Breast epithelium (tissue), 4 donors: ENCODE measurements around the gene ARHGEF10L. TPM values are rescaled to one million over a fixed set of nuclear protein-coding genes. Genes with fewer than 3 reads are reported as not detected.

ENCODE experiments used
- DNase-seq, 2 donors: peaks; one replicate each; pipeline ENCODE4 v3.0.0-alpha.2; 2019; ENCODE audit warnings: low spot score in 2 of 2
- H3K27ac ChIP-seq, 2 donors: fragments of 200-600 bp; sonication (generic) in 1 of 2; one replicate each; pipeline ENCODE4 v1.5.1; 2016 to 2019; ENCODE audit warnings: mild to moderate bottlenecking in 1 of 2
- H3K27me3 ChIP-seq, 2 donors: fragments of 200-600 bp; sonication (generic) in 1 of 2; one replicate each; pipeline versions ENCODE4 v1.5.1 to v1.6.0; 2017 to 2019; ENCODE audit warnings: control low read depth in 1 of 2, mild to moderate bottlenecking in 1 of 2
- H3K36me3 ChIP-seq: fragments of 200-600 bp; one replicate; pipeline ENCODE4 v1.5.1; 2019
- H3K4me1 ChIP-seq, 2 donors: fragments of 200-600 bp; sonication (generic); one replicate each; pipeline ENCODE4 v1.5.1; 2016 to 2019; ENCODE audit warnings: control low read depth in 1 of 2
- H3K4me3 ChIP-seq, 3 donors: fragments of 200-600 bp; sonication (generic); 1 replicate in 2 of 3; 2 replicates in 1 of 3; pipeline ENCODE4 v1.5.1; 2016 to 2019; ENCODE audit warnings: mild to moderate bottlenecking in 3 of 3, moderate library complexity in 2 of 3
- H3K9me3 ChIP-seq, 2 donors: fragments of 200-600 bp; sonication (generic) in 1 of 2; one replicate each; pipeline ENCODE4 v1.5.1; 2016 to 2019; ENCODE audit warnings: control low read depth in 1 of 2
- CTCF ChIP-seq, 3 donors: fragments of 450-650 bp; IDR thresholded peaks; one replicate each; pipeline ENCODE4 v1.5.1; 2016 to 2017; ENCODE audit warnings: antibody characterized with exemption in 3 of 3, mild to moderate bottlenecking in 3 of 3, moderate library complexity in 3 of 3
- POLR2A ChIP-seq: fragments of 450-650 bp; IDR thresholded peaks from one replicate; pipeline ENCODE4 v1.6.1; 2016; ENCODE audit warnings: antibody characterized with exemption, mild to moderate bottlenecking, moderate library complexity
- POLR2AphosphoS5 ChIP-seq, 3 donors: sonication (generic); formaldehyde crosslinking; IDR thresholded peaks; one replicate each; pipeline ENCODE4 v1.6.1; 2017; ENCODE audit warnings: antibody characterized with exemption in 3 of 3
- intact Hi-C: fragments of 100-400 bp; cut with DNase I; formaldehyde crosslinking; loops from one replicate; pipeline ENCODE4 v1.15.1; 2023; ENCODE audit warnings: low total_unique reads
- total RNA-seq, 3 donors: library from RNA; depleted of rRNA; stranded (reverse); fragments of >200 nt; gene quantifications; one replicate each; pipeline ENCODE4 v1.1.0, GENCODE V29; 2016

The ARHGEF10L gene
- total RNA-seq, 3 donors from 2014 or later: 36.7 to 51.4 (median 49.8) TPM

GRCh38 chr1:17731460-17731859, 192.0 kb downstream of the ARHGEF10L start:
- intact Hi-C loops: no loop called here

GRCh38 chr1:17732475-17732874, 193.0 kb downstream of the ARHGEF10L start:
- no peak for DNase-seq
- TF ChIP-seq POLR2AphosphoS5 (IDR thresholded peaks at IDR 0.05) (no peak), POLR2A (no peak), CTCF (IDR thresholded peaks at IDR 0.05) (no peak)
- H3K4me1 ChIP-seq: no peaks in the 10 kb centered on the region
- intact Hi-C loops: no loop called here
- H3K9me3 ChIP-seq: no peaks in the 10 kb centered on the region
- no peak overlapping the region for H3K4me3 ChIP-seq
- H3K27ac ChIP-seq: no peak overlapping the region
- H3K36me3 ChIP-seq: no peaks in the 10 kb centered on the region
- peaks cover 0 to 11% of the 10 kb centered on the region in 2 donors for H3K27me3 ChIP-seq

More at GRCh38 chr1:17731460-17731859, 192.0 kb downstream of the ARHGEF10L start:
- no peak for DNase-seq
- Histone ChIP-seq H3K27ac (no peak overlapping the region), H3K4me3 (no peak overlapping the region), H3K27me3 (peaks cover 0 to 13% of the 10 kb centered on the region in 2 donors), H3K9me3 (no peaks in the 10 kb centered on the region), H3K4me1 (no peaks in the 10 kb centered on the region), H3K36me3 (no peaks in the 10 kb centered on the region)
- TF ChIP-seq POLR2A (no peak), POLR2AphosphoS5 (IDR thresholded peaks at IDR 0.05) (no peak), CTCF (IDR thresholded peaks at IDR 0.05) (no peak)

GRCh38 chr1:17733661-17734060, 194.2 kb downstream of the ARHGEF10L start:
- intact Hi-C loops: no loop called here
- H3K9me3 ChIP-seq: no peaks in the 10 kb centered on the region
- DNase-seq: no peak
- H3K27me3 ChIP-seq: peaks cover 0 to 11% of the 10 kb centered on the region in 2 donors
- H3K4me1 ChIP-seq: no peaks in the 10 kb centered on the region
- H3K4me3 ChIP-seq: no peak overlapping the region
- no peaks in the 10 kb centered on the region for H3K36me3 ChIP-seq
- H3K27ac ChIP-seq: no peak overlapping the region
- no peak for TF ChIP-seq CTCF (IDR thresholded peaks at IDR 0.05)
- TF ChIP-seq POLR2A: no peak
- no peak for TF ChIP-seq POLR2AphosphoS5 (IDR thresholded peaks at IDR 0.05)

GRCh38 chr1:17734609-17735008, 195.1 kb downstream of the ARHGEF10L start:
- no peaks in the 10 kb centered on the region for H3K4me1 ChIP-seq
- H3K36me3 ChIP-seq: no peaks in the 10 kb centered on the region
- no peak for DNase-seq
- H3K9me3 ChIP-seq: no peaks in the 10 kb centered on the region
- H3K27ac ChIP-seq: no peak overlapping the region
- H3K4me3 ChIP-seq: no peak overlapping the region
- TF ChIP-seq POLR2A (no peak), POLR2AphosphoS5 (IDR thresholded peaks at IDR 0.05) (no peak), CTCF (IDR thresholded peaks at IDR 0.05) (no peak)
- intact Hi-C loops: no loop called here
- peaks cover 0 to 15% of the 10 kb centered on the region in 2 donors for H3K27me3 ChIP-seq

GRCh38 chr1:17735348-17735747, 195.8 kb downstream of the ARHGEF10L start:
- no peak for DNase-seq
- no peak overlapping the region for H3K27ac ChIP-seq
- no peak for TF ChIP-seq POLR2AphosphoS5 (IDR thresholded peaks at IDR 0.05)
- TF ChIP-seq POLR2A: no peak
- TF ChIP-seq CTCF (IDR thresholded peaks at IDR 0.05): no peak
- peaks cover 0 to 21% of the 10 kb centered on the region in 2 donors for H3K27me3 ChIP-seq
- H3K4me3 ChIP-seq: no peak overlapping the region
- H3K4me1 ChIP-seq: no peaks in the 10 kb centered on the region
- intact Hi-C loops: no loop called here
- no peaks in the 10 kb centered on the region for H3K36me3 ChIP-seq
- H3K9me3 ChIP-seq: no peaks in the 10 kb centered on the region
